T-helper 1 cell treated with Interleukin-12 subunit alpha and Interleukin-12 subunit beta and Interleukin-4 antibody, amounts not matched to agents 30 μg/mL and 1 μg/mL, for 36 hours (primary cell): ENCODE data around the gene STARD7.
"Not testable (repeated sequence)": the region's sequence is repeated elsewhere in the genome, so short reads cannot be mapped to it uniquely, and the experiment has no call there.

Source experiments
- H3K27ac Mint-ChIP-seq: one replicate; pipeline ENCODE4 v1.8.0; 2021; ENCODE audit warnings: mild to moderate bottlenecking, mixed read lengths
- H3K27me3 Mint-ChIP-seq: one replicate; pipeline ENCODE4 v1.8.0; 2021; ENCODE audit warnings: low read depth, mixed read lengths
- H3K36me3 Mint-ChIP-seq: one replicate; pipeline ENCODE4 v1.8.0; 2021; ENCODE audit warnings: low read depth, mixed read lengths
- H3K4me1 Mint-ChIP-seq: one replicate; pipeline ENCODE4 v1.8.0; 2021; ENCODE audit warnings: low read depth, mixed read lengths
- H3K4me3 Mint-ChIP-seq: one replicate; pipeline ENCODE4 v1.8.0; 2021; ENCODE audit warnings: mild to moderate bottlenecking, moderate library complexity, mixed read lengths
- H3K9me3 Mint-ChIP-seq: one replicate; pipeline ENCODE4 v1.8.0; 2021; ENCODE audit warnings: mixed read lengths

Gene STARD7

DNA sequence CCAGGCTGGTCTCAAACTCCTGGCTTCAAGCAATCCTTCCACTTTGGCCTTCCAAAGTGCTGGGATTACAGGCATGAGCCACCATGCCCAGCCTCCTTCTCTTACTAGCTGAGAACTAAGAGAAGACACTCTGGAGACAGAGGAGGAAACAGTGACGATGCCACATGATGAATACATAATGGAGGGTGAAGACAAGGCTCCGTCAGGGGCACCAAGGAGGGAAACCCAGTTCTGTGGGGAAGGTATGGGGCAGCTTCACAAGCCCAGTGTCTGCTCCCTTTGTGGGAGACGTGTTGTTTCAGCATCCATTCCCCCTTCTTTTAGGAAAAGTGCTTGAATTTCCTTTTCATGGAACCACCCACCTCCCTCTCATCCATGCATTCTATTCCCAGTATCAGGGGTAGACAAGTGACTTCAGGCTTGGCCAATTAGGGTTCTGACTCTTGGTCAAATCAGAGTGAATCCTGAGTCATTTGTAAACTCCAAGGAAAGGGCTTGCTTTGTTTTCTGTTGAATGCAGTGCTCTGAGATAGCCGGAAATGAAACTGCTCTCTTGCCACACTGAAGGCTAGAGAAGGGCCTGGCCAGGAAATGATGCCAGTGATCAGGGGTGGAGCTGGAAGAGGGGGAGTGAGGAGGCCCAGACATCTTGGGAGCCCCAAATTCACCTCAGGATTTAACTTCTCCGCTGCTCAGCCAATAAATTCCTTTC, 33.4 kb upstream of the STARD7 start:
- no peaks in the 10 kb centered on the region for H3K27me3 Mint-ChIP-seq
- H3K27ac Mint-ChIP-seq = peak overlapping the region; percentile 94
- H3K4me1 Mint-ChIP-seq = peaks cover 46% of the 10 kb centered on the region
- H3K4me3 Mint-ChIP-seq = peak overlapping the region; percentile 61
- peaks cover 19% of the 10 kb centered on the region for H3K36me3 Mint-ChIP-seq
- peaks cover 9% of the 10 kb centered on the region for H3K9me3 Mint-ChIP-seq

DNA sequence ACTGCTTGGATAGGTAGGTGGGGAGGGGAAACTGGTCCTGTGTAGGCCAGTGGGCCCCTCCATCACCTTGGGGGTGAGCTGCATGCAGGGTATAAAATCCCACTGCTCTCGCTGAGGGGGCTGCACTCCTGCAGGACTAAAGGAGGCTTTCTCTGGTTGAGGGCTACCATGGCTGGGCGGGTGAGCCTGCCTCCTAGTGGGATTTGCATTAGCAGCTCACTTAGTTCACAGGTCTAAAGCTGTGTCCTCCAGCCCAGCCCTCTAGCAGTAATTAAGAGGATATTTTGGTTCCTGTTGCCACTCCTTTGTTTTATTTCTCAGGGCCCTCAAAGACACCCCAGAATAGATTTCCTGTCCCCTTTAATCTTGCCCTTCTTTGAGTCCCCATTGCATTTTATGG, 32.6 kb upstream of the STARD7 start:
- H3K4me1 Mint-ChIP-seq = peaks cover 39% of the 10 kb centered on the region
- peaks cover 9% of the 10 kb centered on the region for H3K9me3 Mint-ChIP-seq
- H3K27me3 Mint-ChIP-seq = no peaks in the 10 kb centered on the region
- peak overlapping the region; percentile 61 for H3K4me3 Mint-ChIP-seq
- H3K27ac Mint-ChIP-seq = peak overlapping the region; percentile 94
- H3K36me3 Mint-ChIP-seq = peaks cover 14% of the 10 kb centered on the region

GRCh38 chr2:96240341-96241038, 31.9 kb upstream of the STARD7 start:
- peaks cover 32% of the 10 kb centered on the region for H3K4me1 Mint-ChIP-seq
- peak overlapping the region; percentile 31 for H3K27ac Mint-ChIP-seq
- no peaks in the 10 kb centered on the region for H3K27me3 Mint-ChIP-seq

DNA sequence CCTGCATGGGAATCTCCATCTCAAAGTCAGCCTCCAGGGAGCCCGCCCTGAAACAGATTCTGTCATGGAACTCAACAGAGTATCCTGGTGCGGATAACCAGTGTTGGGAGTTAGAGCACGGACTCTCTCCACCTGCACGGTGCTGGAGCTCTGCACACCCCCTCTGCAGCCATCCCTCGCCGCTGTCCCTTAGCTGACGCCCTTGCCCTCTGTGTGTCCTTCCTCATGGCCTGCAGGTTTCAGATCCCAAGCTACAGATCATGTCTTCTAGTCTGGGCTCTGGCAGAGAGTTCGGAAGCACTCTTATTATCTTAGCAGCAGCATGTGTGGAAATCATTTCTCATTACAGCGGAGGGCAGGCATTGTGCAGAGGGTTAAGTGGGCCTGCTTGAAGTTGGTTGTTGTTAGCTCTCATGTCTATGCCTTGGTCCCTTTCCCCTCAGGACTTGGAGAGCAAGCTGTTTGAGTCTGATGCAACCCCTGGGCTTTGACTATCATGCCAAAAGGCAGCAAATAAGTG, 31.2 kb upstream of the STARD7 start:
- H3K27ac Mint-ChIP-seq = no peak overlapping the region
- H3K36me3 Mint-ChIP-seq = peaks cover 6% of the 10 kb centered on the region
- no peak overlapping the region for H3K4me3 Mint-ChIP-seq
- H3K9me3 Mint-ChIP-seq = no peaks in the 10 kb centered on the region
- no peaks in the 10 kb centered on the region for H3K27me3 Mint-ChIP-seq
- H3K4me1 Mint-ChIP-seq = peaks cover 30% of the 10 kb centered on the region

More at GRCh38 chr2:96240341-96241038, 31.9 kb upstream of the STARD7 start:
- Mint-ChIP-seq H3K9me3 (peaks cover 2% of the 10 kb centered on the region), H3K36me3 (peaks cover 9% of the 10 kb centered on the region), H3K4me3 (no peak overlapping the region)

- Mint-ChIP-seq H3K4me3 (no peak overlapping the region), H3K27ac (no peak overlapping the region), H3K4me1 (peaks cover 27% of the 10 kb centered on the region), H3K9me3 (no peaks in the 10 kb centered on the region), H3K27me3 (no peaks in the 10 kb centered on the region), H3K36me3 (peaks cover 5% of the 10 kb centered on the region)
Observed at GRCh38 chr2:96239091-96239490, 30.5 kb upstream of the STARD7 start.

- H3K4me1 Mint-ChIP-seq = peaks cover 26% of the 10 kb centered on the region
- no peaks in the 10 kb centered on the region for H3K9me3 Mint-ChIP-seq
- peaks cover 5% of the 10 kb centered on the region for H3K36me3 Mint-ChIP-seq
- no peaks in the 10 kb centered on the region for H3K27me3 Mint-ChIP-seq
- no peak overlapping the region for H3K27ac Mint-ChIP-seq
- H3K4me3 Mint-ChIP-seq = no peak overlapping the region
Observed at GRCh38 chr2:96238266-96238665, 29.6 kb upstream of the STARD7 start.

DNA sequence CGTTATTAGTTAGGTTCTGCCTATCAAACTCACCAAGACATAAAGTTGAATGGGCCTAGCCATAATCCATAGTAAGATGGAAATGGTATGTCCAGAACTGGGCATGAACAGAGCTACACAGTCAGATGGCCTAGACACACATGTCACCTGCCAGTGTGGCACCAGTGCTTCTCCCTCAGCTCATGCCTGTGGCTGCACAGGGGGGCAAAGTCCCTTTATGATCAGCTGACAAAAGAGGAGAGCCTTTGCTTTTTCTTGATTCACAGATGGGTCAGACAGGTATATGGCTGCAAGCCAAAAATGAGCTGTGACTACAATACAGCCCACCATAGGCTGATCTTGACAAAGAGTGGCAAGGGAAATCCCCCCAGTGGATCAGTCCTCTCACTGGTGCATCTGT, 28.3 kb upstream of the STARD7 start:
- no peaks in the 10 kb centered on the region for H3K9me3 Mint-ChIP-seq
- H3K27me3 Mint-ChIP-seq = no peaks in the 10 kb centered on the region
- H3K36me3 Mint-ChIP-seq = peaks cover 5% of the 10 kb centered on the region
- no peak overlapping the region for H3K4me3 Mint-ChIP-seq
- H3K27ac Mint-ChIP-seq = no peak overlapping the region
- peaks cover 12% of the 10 kb centered on the region for H3K4me1 Mint-ChIP-seq

DNA sequence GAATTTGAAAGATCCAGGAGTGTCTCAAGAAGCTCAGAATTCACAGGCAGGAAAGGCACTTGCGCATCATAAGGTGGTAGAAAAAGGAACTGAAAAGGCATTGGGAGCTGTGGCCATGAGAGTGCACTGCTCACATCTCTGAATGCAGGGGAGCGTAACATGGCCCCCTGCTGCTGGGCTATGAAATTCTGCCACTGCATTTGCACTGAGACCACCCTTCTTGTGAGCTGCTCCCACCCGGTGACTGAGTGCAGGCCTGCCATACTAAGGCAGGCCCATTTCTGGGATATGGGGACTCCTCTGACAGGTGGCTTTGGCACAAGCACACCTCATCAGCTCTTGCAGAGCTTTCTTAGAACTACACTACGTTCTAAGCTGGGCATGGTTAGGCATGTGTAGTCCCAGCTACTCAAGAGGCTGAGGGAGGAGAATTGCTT, 25.3 kb upstream of the STARD7 start:
- H3K36me3 Mint-ChIP-seq = peaks cover 4% of the 10 kb centered on the region
- H3K4me1 Mint-ChIP-seq = no peaks in the 10 kb centered on the region
- no peaks in the 10 kb centered on the region for H3K27me3 Mint-ChIP-seq
- H3K4me3 Mint-ChIP-seq = no peak overlapping the region
- H3K27ac Mint-ChIP-seq = no peak overlapping the region
- no peaks in the 10 kb centered on the region for H3K9me3 Mint-ChIP-seq

- H3K36me3 Mint-ChIP-seq = peaks cover 4% of the 10 kb centered on the region
- H3K4me3 Mint-ChIP-seq = no peak overlapping the region
- no peaks in the 10 kb centered on the region for H3K27me3 Mint-ChIP-seq
- no peaks in the 10 kb centered on the region for H3K4me1 Mint-ChIP-seq
- H3K27ac Mint-ChIP-seq = no peak overlapping the region
- H3K9me3 Mint-ChIP-seq = no peaks in the 10 kb centered on the region
Observed at GRCh38 chr2:96233436-96233835, 24.8 kb upstream of the STARD7 start.

DNA sequence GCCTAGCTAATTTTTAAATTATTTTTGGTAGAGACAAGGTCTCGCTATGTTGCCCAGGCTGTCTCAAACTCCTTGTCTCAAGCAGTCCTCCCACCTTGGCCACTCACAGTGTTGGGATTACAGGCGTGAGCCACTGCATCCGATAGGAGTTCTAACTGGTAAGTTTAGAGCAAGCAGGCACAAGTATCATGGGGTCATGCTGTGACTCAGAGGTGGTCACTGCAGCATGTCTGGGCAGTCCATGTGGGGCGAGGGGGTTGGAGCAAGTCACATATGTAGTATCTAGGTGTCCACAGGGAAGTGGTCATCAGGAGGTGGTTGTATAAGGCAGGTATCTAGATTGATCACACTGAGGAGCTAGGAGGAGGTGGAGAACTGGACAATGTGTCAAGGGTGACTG, 22.7 kb upstream of the STARD7 start:
- Mint-ChIP-seq H3K9me3 (no peaks in the 10 kb centered on the region), H3K27me3 (no peaks in the 10 kb centered on the region), H3K27ac (no peak overlapping the region), H3K36me3 (peaks cover 4% of the 10 kb centered on the region), H3K4me3 (no peak overlapping the region), H3K4me1 (no peaks in the 10 kb centered on the region)

- Mint-ChIP-seq H3K9me3 (no peaks in the 10 kb centered on the region), H3K4me1 (peaks cover 11% of the 10 kb centered on the region), H3K27ac (peak overlapping the region; percentile 46), H3K4me3 (no peak overlapping the region), H3K27me3 (no peaks in the 10 kb centered on the region), H3K36me3 (peaks cover 5% of the 10 kb centered on the region)
Observed at GRCh38 chr2:96225016-96225533, 16.4 kb upstream of the STARD7 start.

- H3K9me3 Mint-ChIP-seq, H3K27ac Mint-ChIP-seq, H3K36me3 Mint-ChIP-seq, H3K27me3 Mint-ChIP-seq, H3K4me3 Mint-ChIP-seq: not testable (repeated sequence)
- peaks cover 11% of the 10 kb centered on the region for H3K4me1 Mint-ChIP-seq
Observed at GRCh38 chr2:96221106-96221505, 12.5 kb upstream of the STARD7 start.

GRCh38 chr2:96219959-96220358, 11.3 kb upstream of the STARD7 start:
- H3K4me3 Mint-ChIP-seq, H3K27ac Mint-ChIP-seq: not testable (repeated sequence)

GRCh38 chr2:96218508-96219131, 10.0 kb upstream of the STARD7 start:
- peaks cover 3% of the 10 kb centered on the region for H3K36me3 Mint-ChIP-seq
- H3K27me3 Mint-ChIP-seq = no peaks in the 10 kb centered on the region
- H3K27ac Mint-ChIP-seq = no peak overlapping the region
- no peak overlapping the region for H3K4me3 Mint-ChIP-seq
- H3K4me1 Mint-ChIP-seq = peaks cover 3% of the 10 kb centered on the region
- H3K9me3 Mint-ChIP-seq = no peaks in the 10 kb centered on the region

More at GRCh38 chr2:96219959-96220358, 11.3 kb upstream of the STARD7 start:
- not testable (repeated sequence) for H3K27me3 Mint-ChIP-seq, H3K36me3 Mint-ChIP-seq, H3K9me3 Mint-ChIP-seq, H3K4me1 Mint-ChIP-seq
